ENCODE results near the gene ALK.

The ALK gene

GRCh38 chr2:29910465-29910864, 10.9 kb downstream of the ALK start:
- in situ Hi-C loops (cut with MboI; ENCODE audit: low sequenced_read_pairs): no loop called here

GRCh38 chr2:29902356-29902755, 19.0 kb downstream of the ALK start:
- in situ Hi-C loops (cut with MboI; ENCODE audit: low sequenced_read_pairs): no loop called here

GRCh38 chr2:29900971-29901633, 20.3 kb downstream of the ALK start:
- in situ Hi-C loops (cut with MboI; ENCODE audit: low sequenced_read_pairs): no loop called here

- in situ Hi-C loops (cut with MboI; ENCODE audit: low sequenced_read_pairs): no loop called here
Observed at GRCh38 chr2:29898999-29899398, 22.4 kb downstream of the ALK start.

GRCh38 chr2:29894822-29895614, 26.4 kb downstream of the ALK start:
- in situ Hi-C loops (cut with MboI; ENCODE audit: low sequenced_read_pairs): no loop called here

- in situ Hi-C loops (cut with MboI; ENCODE audit: low sequenced_read_pairs): no loop called here
Observed at GRCh38 chr2:29892585-29893259, 28.7 kb downstream of the ALK start.

GRCh38 chr2:29881089-29881730, 40.2 kb downstream of the ALK start:
- in situ Hi-C loops (cut with MboI; ENCODE audit: low sequenced_read_pairs): no loop called here

- in situ Hi-C loops (cut with MboI; ENCODE audit: low sequenced_read_pairs): no loop called here
Observed at GRCh38 chr2:29880084-29880483, 41.3 kb downstream of the ALK start.

- in situ Hi-C loops (cut with MboI; ENCODE audit: low sequenced_read_pairs): no loop called here
Observed at GRCh38 chr2:29879456-29879855, 41.9 kb downstream of the ALK start.

- in situ Hi-C loops (cut with MboI; ENCODE audit: low sequenced_read_pairs): no loop called here
Observed at GRCh38 chr2:29878898-29879297, 42.5 kb downstream of the ALK start.

- in situ Hi-C loops (cut with MboI; ENCODE audit: low sequenced_read_pairs): no loop called here
Observed at GRCh38 chr2:29876374-29876773, 45.0 kb downstream of the ALK start.

- in situ Hi-C loops (cut with MboI; ENCODE audit: low sequenced_read_pairs): no loop called here
Observed at GRCh38 chr2:29874745-29875144, 46.6 kb downstream of the ALK start.

GRCh38 chr2:29872870-29873269, 48.5 kb downstream of the ALK start:
- in situ Hi-C loops (cut with MboI; ENCODE audit: low sequenced_read_pairs): no loop called here

- in situ Hi-C loops (cut with MboI; ENCODE audit: low sequenced_read_pairs): no loop called here
Observed at GRCh38 chr2:29871541-29871940, 49.8 kb downstream of the ALK start.

- in situ Hi-C loops (cut with MboI; ENCODE audit: low sequenced_read_pairs): no loop called here
Observed at GRCh38 chr2:29865512-29865911, 55.9 kb downstream of the ALK start.

- in situ Hi-C loops (cut with MboI; ENCODE audit: low sequenced_read_pairs): no loop called here
Observed at GRCh38 chr2:29864988-29865387, 56.4 kb downstream of the ALK start.

GRCh38 chr2:29855924-29856639, 65.3 kb downstream of the ALK start:
- in situ Hi-C loops (cut with MboI; ENCODE audit: low sequenced_read_pairs): no loop called here

GRCh38 chr2:29850794-29851193, 70.6 kb downstream of the ALK start:
- in situ Hi-C loops (cut with MboI; ENCODE audit: low sequenced_read_pairs): no loop called here

GRCh38 chr2:29848566-29849310, 72.6 kb downstream of the ALK start:
- in situ Hi-C loops (cut with MboI; ENCODE audit: low sequenced_read_pairs): no loop called here

- in situ Hi-C loops (cut with MboI; ENCODE audit: low sequenced_read_pairs): no loop called here
Observed at GRCh38 chr2:29847886-29848285, 73.5 kb downstream of the ALK start.

Measured in HL-60/S4 treated with phorbol 12-myristate 13-acetate at 8.2 ng/mL for 4 days and 3 days (cell line).